SK-N-SH treated with all-trans-retinoic acid at 6 μM for 48 hours (cell line): ENCODE data around the gene KCNIP4.

Experiments used
- ATAC-seq: fragments of 200-7000 bp; cut with Tn5 transposase; 3 replicates; pipeline ENCODE4 v1.9.1; 2020; ENCODE audit warnings: mild to moderate bottlenecking, moderate library complexity
- ARNTL ChIP-seq: fragments of 450-650 bp; formaldehyde crosslinking; IDR thresholded peaks from 2 replicates; pipeline ENCODE4 v1.5.0; 2020; ENCODE audit warnings: low read depth, mild to moderate bottlenecking, moderate library complexity, borderline replicate concordance
- BACH2 ChIP-seq: fragments of 250-450 bp; sonication (Bioruptor Pico); IDR thresholded peaks from 2 replicates; pipeline ENCODE4 v1.9.0; 2021; ENCODE audit warnings: mild to moderate bottlenecking, borderline replicate concordance
- CREB5 ChIP-seq: fragments of 250-450 bp; sonication (Bioruptor Pico); IDR thresholded peaks from 2 replicates; pipeline ENCODE4 v1.5.1; 2020; ENCODE audit warnings: low read depth, mild to moderate bottlenecking, moderate library complexity
- CSDC2 ChIP-seq: fragments of 250-450 bp; sonication (Bioruptor Pico); IDR thresholded peaks from 2 replicates; pipeline ENCODE4 v1.5.0; 2020; ENCODE audit warnings: mild to moderate bottlenecking, moderate library complexity
- CSRNP3 ChIP-seq: fragments of 250-450 bp; sonication (Bioruptor Pico); IDR thresholded peaks from 2 replicates; pipeline ENCODE4 v1.5.1; 2021; ENCODE audit warnings: mild to moderate bottlenecking, moderate library complexity
- ESRRG ChIP-seq: fragments of 250-450 bp; sonication (Bioruptor Pico); IDR thresholded peaks from 2 replicates; pipeline ENCODE4 v1.6.1; 2021; ENCODE audit warnings: mild to moderate bottlenecking
- ISL1 ChIP-seq: fragments of 250-450 bp; sonication (Bioruptor Pico); IDR thresholded peaks from 2 replicates; pipeline ENCODE4 v2.1.2; 2022; ENCODE audit warnings: mild to moderate bottlenecking, moderate library complexity
- OSR1 ChIP-seq: fragments of 250-450 bp; sonication (Bioruptor Pico); IDR thresholded peaks from 2 replicates; pipeline ENCODE4 v1.8.0; 2022; ENCODE audit warnings: moderate library complexity, mild to moderate bottlenecking, inconsistent platforms
- PATZ1 ChIP-seq: fragments of 250-450 bp; sonication (Bioruptor Pico); IDR thresholded peaks from 2 replicates; pipeline ENCODE4 v1.8.0; 2020; ENCODE audit warnings: mild to moderate bottlenecking, moderate library complexity, borderline replicate concordance
- PPARA ChIP-seq: fragments of 250-450 bp; sonication (Bioruptor Pico); IDR thresholded peaks from 2 replicates; pipeline ENCODE4 v1.5.0; 2020; ENCODE audit warnings: mild to moderate bottlenecking, borderline replicate concordance
- RARB ChIP-seq: fragments of 250-450 bp; sonication (Bioruptor Pico); IDR thresholded peaks from 2 replicates; pipeline ENCODE4 v1.8.0; 2021; ENCODE audit warnings: mild to moderate bottlenecking, moderate library complexity
- SNAI2 ChIP-seq: fragments of 250-450 bp; sonication (Bioruptor Pico); IDR thresholded peaks from 2 replicates; pipeline ENCODE4 v1.5.0; 2020; ENCODE audit warnings: mild to moderate bottlenecking, moderate library complexity
- TCF4 ChIP-seq: fragments of 250-450 bp; sonication (Bioruptor Pico); IDR thresholded peaks from 2 replicates; pipeline ENCODE4 v1.8.0; 2021; ENCODE audit warnings: mild to moderate bottlenecking, moderate library complexity, borderline replicate concordance
- TOX ChIP-seq: fragments of 250-450 bp; sonication (Bioruptor Pico); IDR thresholded peaks from 2 replicates; pipeline ENCODE4 v1.8.0; 2021; ENCODE audit warnings: mild to moderate bottlenecking, moderate library complexity, borderline replicate concordance
- TSHZ2 ChIP-seq: fragments of 250-450 bp; sonication (Bioruptor Pico); IDR thresholded peaks from 2 replicates; pipeline ENCODE4 v1.5.0; 2020; ENCODE audit warnings: mild to moderate bottlenecking, moderate library complexity
- ZC3H10 ChIP-seq: fragments of 250-450 bp; sonication (Bioruptor Pico); IDR thresholded peaks from 2 replicates; pipeline ENCODE4 v1.5.1; 2021; ENCODE audit warnings: mild to moderate bottlenecking, moderate library complexity
- ZFP30 ChIP-seq: fragments of 450-650 bp; formaldehyde crosslinking; IDR thresholded peaks from 2 replicates; pipeline ENCODE4 v1.5.0; 2022; ENCODE audit warnings: mild to moderate bottlenecking, moderate library complexity
- ZNF565 ChIP-seq: fragments of 450-650 bp; formaldehyde crosslinking; conservative IDR thresholded peaks from 2 replicates; pipeline ENCODE4 v1.5.0; 2020; ENCODE audit warnings: low read depth, mild to moderate bottlenecking, moderate library complexity
- ZNF70 ChIP-seq: fragments of 450-650 bp; formaldehyde crosslinking; IDR thresholded peaks from 2 replicates; pipeline ENCODE4 v1.5.0; 2020; ENCODE audit warnings: mild to moderate bottlenecking, moderate library complexity
- ZNF8 ChIP-seq: fragments of 450-650 bp; formaldehyde crosslinking; IDR thresholded peaks from 2 replicates; pipeline ENCODE4 v1.5.0; 2020; ENCODE audit warnings: mild to moderate bottlenecking, moderate library complexity

Gene KCNIP4

GRCh38 chr4:21470535-21470934 is 478.0 kb downstream of the KCNIP4 start:
- TF ChIP-seq PPARA (CRISPR knock-in tag): no peak
- no peak for TF ChIP-seq SNAI2 (CRISPR knock-in tag)
- TF ChIP-seq ISL1 (CRISPR knock-in tag): peak; percentile 75
- TF ChIP-seq ZC3H10: no peak
- peak; percentile 29; the same call in 1 of the 2 replicates for TF ChIP-seq TCF4 (CRISPR knock-in tag)
- 0 out of 2 replicates have a peak, but pooled peaks have one; percentile 6 for TF ChIP-seq ZNF70
- peak; percentile 81 for ATAC-seq

GRCh38 chr4:21469438-21470300 is 478.9 kb downstream of the KCNIP4 start:
- TF ChIP-seq TSHZ2 (no peak), PATZ1 (CRISPR knock-in tag) (no peak), TOX (CRISPR knock-in tag) (no peak), RARB (no peak), ESRRG (CRISPR knock-in tag) (no peak), CSDC2 (no peak), CSRNP3 (CRISPR knock-in tag) (no peak), ZFP30 (CRISPR knock-in tag) (no peak), PPARA (CRISPR knock-in tag) (no peak), SNAI2 (CRISPR knock-in tag) (no peak), ZNF8 (CRISPR knock-in tag) (no peak), ARNTL (no peak), OSR1 (CRISPR knock-in tag) (no peak), BACH2 (CRISPR knock-in tag) (no peak), TCF4 (CRISPR knock-in tag) (no peak), ZNF70 (no peak)
- TF ChIP-seq, all 23 proteins: peak for 0
- peak; percentile 59; the same call in 2 of the 3 replicates for ATAC-seq

- ATAC-seq: no peak
- no peak for TF ChIP-seq ISL1 (CRISPR knock-in tag)
- TF ChIP-seq BACH2 (CRISPR knock-in tag): no peak
- no peak for TF ChIP-seq ZNF8 (CRISPR knock-in tag)
- no peak for TF ChIP-seq TOX (CRISPR knock-in tag)
- TF ChIP-seq CREB5 (CRISPR knock-in tag): no peak
- TF ChIP-seq ZC3H10: no peak
- TF ChIP-seq ZNF565 (CRISPR knock-in tag): no peak
Measured at GRCh38 chr4:21467551-21467950, 481.0 kb downstream of the KCNIP4 start.
